PFSK-1 (cell line): Measurements from ENCODE around the gene CLEC4G.

Experiments
- FOXP2 ChIP-seq: optimal IDR thresholded peaks from 2 replicates; pipeline ENCODE3; 2011; ENCODE audit warnings: borderline replicate concordance, control low read depth, inconsistent platforms; ENCODE audit not compliant: insufficient read depth; ENCODE audit errors: extremely low read length, extremely low read depth
- POLR2AphosphoS5 ChIP-seq: IDR thresholded peaks from 2 replicates; pipeline ENCODE4 v1.6.1; 2012; ENCODE audit warnings: low read depth, mild to moderate bottlenecking, control low read depth, low read length, moderate library complexity
- REST ChIP-seq, 2 experiments: IDR thresholded peaks; 2 replicates each; pipeline versions ENCODE4 v1.6.1 to v1.8.0; 2011 to 2012; ENCODE audit warnings: low read depth in 2 of 2, low read length in 2 of 2, control low read depth in 1 of 2, inconsistent platforms in 1 of 2, mild to moderate bottlenecking in 1 of 2, moderate library complexity in 1 of 2; ENCODE audit not compliant: insufficient read depth in 1 of 2
- SIN3A ChIP-seq: IDR thresholded peaks from 2 replicates; pipeline ENCODE4 v1.6.1; 2012; ENCODE audit warnings: mild to moderate bottlenecking, low read length, moderate library complexity, borderline replicate concordance; ENCODE audit not compliant: insufficient read depth
- TAF1 ChIP-seq: IDR thresholded peaks from 2 replicates; pipeline ENCODE4 v1.6.1; 2012; ENCODE audit warnings: low read length, control low read depth, borderline replicate concordance; ENCODE audit not compliant: insufficient read depth

CLEC4G gene

DNA sequence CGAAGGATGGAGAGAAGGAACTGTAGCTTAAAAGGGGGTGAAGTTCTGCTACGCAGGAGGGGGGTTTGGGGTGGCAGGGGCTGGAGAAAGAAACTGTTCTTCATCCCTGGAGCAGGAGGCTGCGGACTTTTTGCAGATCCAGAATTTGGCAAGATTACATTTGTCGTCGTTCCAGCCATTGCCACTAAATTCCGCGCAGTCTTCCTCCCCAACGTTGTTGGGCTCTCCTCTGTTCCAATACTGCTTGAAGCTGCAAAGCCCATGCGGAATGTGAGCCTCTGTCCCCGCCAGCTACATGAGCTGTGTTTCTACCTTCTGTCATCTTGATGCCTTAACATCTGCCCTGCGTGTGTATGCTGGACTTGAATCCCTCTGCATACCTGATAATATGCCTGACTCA, 11.1 kb upstream of the CLEC4G start:
- TF ChIP-seq SIN3A (no peak), TAF1 (no peak), REST (IDR thresholded peaks at IDR 0.05; ENCODE audit: insufficient read depth in 1 of 2, low read depth in 2 of 2, low read length in 2 of 2) (no peak), POLR2AphosphoS5 (no peak), FOXP2 (no peak)

- no peak for TF ChIP-seq REST (IDR thresholded peaks at IDR 0.05; ENCODE audit: insufficient read depth in 1 of 2, low read depth in 2 of 2, low read length in 2 of 2)
- no peak for TF ChIP-seq POLR2AphosphoS5
- TF ChIP-seq SIN3A, result no peak
- TF ChIP-seq TAF1, result no peak
- TF ChIP-seq FOXP2, result no peak
Measured at GRCh38 chr19:7742575-7742974, 10.7 kb upstream of the CLEC4G start.

- no peak for TF ChIP-seq TAF1
- TF ChIP-seq POLR2AphosphoS5, result no peak
- TF ChIP-seq REST (IDR thresholded peaks at IDR 0.05; ENCODE audit: insufficient read depth in 1 of 2, low read depth in 2 of 2, low read length in 2 of 2), result no peak
- TF ChIP-seq FOXP2, result no peak
- TF ChIP-seq SIN3A, result no peak
Measured at GRCh38 chr19:7740682-7741054, 8.8 kb upstream of the CLEC4G start.

DNA sequence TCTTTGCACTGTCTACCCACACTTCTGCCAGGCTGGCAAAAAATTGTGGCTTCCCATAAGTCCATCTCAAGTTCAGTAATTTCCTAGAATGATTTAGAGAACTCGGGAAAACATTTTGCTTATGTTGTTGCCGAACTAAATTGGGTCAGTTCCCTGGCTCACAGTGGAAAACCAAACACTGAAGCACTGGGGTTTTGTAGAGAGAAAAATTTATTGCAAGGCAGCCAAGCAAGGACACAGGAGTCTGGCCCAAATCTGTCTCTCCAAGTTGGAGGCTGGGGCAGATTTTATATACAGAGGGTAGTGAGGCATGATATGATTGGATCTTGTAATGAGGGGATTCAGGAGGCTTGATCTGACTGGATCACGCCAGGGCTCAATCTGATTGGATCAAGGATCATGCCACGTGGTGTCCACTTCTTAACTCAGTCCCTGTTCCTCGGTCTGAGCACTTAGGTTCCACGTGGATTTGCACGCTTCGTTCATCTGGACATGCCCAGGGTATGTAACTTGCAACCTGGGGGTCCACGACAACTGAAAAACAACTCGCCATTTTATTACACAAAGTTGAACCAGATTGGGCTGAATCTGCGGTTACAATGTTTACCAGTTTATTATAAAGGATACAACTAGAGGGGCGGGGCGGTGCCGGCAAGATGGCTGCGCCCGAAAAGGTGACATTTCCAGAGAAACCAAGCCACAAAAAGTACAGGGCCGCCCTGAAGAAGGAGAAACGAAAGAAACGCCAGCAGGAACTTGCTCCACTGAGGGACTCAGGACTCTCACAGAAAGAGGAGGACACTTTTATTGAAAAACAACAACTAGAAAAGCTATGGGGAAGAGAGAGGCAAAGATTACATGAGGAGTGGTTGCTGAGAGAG, 8.1 kb upstream of the CLEC4G start:
- TF ChIP-seq FOXP2, result no peak
- TF ChIP-seq REST (IDR thresholded peaks at IDR 0.05; ENCODE audit: insufficient read depth in 1 of 2, low read depth in 2 of 2, low read length in 2 of 2), result no peak
- TF ChIP-seq SIN3A, result no peak
